HUDEP-2 (cell line): ENCODE measurements around the gene GADL1.

Source experiments
- DNase-seq, 76 experiments: peaks; one replicate each; lab custom pipeline; 2025; ENCODE audit not compliant: unreplicated experiment in 76 of 76; lab: John Stamatoyannopoulos, UW

The GADL1 gene

DNA sequence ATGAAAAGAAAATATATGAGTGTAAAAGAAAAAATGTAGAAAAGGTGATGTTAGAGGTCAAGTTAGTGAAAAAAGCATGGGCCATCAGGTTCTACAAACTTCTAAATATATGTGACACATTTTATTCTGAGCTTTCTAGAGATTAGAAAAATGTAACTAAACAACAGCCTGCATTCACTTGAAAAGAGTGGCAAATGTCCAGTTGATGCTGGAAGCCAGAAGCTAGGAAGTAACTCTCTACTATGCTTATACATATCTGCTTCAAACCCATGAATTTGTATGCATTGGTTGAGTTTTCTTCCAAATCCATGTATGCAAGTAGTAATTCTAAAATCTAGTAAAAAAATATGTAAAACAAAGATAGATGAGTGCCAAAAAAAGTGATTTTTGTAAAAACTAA lies 164.5 kb downstream of the GADL1 start:
- DNase-seq = no peak

DNA sequence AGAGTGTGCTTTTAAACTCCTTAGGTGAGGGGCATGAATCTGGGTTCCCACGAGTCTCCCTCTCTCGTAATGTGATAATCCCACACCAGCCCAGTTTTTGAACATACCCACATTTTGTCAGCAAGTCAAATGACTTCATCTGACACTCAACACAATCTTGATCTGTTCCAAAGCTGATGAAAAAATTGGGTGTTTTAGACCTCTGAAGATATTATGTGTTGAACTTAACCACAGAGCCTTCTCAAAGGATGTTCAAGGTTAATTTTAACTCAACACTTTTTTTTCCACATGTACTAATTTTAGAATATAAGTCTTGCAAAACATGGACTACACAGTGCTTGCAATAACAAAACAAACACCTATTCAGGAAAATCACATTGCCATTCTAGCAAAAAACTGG lies 164.9 kb downstream of the GADL1 start:
- no peak for DNase-seq

DNA sequence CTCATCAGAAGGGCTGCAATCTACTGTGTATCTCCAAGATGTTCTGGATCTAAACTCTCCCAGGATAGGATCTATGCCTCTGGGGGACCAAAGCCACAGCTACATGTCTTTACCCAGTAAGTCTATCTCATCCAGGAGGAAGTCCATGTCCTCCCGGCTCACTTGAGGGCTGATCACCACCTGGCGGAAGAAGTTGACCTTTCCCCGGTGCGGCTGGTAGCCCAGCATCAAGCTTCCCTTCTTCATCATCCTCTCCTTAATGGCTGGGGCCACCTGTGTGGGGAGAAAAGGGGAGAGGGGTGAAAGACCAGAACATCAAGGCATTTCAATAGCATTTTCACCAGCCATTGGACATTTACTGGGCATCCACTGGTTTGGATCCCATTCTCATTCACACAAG lies 166.3 kb downstream of the GADL1 start:
- DNase-seq = no peak

DNA sequence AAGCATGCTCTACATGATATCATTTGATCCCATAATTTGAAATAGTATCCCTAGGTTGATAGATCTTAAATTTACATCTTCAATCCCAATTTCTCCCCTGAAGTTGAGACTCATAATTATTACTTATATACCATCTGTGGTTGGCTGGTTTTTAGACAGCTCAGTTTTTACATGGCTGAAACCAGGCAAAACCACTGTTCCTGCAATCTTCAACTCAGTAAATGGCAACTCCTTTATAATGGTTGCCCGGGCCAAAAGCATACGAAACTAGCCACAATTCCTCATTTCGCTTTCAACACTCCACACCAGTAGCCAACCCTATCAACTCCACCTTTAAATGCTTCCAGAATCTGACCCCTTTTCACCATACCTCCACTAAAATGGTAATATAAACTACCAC lies 169.6 kb downstream of the GADL1 start:
- DNase-seq = no peak

DNA sequence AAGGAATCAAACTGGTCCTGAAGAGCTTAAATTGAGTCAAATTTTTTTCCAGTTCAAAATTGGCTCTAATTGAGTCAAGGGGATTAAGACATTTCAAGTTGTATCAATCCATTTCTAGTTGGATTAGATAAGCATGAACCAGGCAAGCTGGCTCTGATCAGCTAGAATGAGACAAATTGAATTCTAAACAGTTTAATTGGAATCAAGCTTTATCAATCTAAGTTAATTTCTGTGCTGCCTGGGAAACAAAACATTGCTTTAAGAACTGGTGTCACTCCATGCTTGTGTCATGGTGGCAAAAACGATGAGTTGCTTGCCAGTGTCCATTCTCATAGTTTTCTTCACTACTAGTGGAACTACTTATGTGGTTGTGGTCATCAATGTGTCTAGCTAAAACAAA lies 171.2 kb downstream of the GADL1 start:
- DNase-seq = no peak

DNA sequence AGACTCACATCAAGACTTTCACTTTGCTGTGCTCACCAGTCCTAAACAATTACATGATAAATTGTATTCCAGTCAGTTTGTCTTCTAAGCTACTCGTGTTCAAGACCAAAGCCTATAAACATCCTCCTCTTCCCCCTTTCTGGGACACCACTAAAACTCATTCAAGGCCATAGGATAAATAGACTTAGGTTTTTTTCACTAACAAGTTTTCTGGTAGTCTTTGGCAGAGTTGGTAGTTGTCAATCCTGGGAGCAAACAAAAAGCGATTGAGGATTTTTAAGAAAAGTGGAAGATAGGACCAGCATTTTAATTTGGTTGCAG lies 173.2 kb downstream of the GADL1 start:
- no peak for DNase-seq

DNA sequence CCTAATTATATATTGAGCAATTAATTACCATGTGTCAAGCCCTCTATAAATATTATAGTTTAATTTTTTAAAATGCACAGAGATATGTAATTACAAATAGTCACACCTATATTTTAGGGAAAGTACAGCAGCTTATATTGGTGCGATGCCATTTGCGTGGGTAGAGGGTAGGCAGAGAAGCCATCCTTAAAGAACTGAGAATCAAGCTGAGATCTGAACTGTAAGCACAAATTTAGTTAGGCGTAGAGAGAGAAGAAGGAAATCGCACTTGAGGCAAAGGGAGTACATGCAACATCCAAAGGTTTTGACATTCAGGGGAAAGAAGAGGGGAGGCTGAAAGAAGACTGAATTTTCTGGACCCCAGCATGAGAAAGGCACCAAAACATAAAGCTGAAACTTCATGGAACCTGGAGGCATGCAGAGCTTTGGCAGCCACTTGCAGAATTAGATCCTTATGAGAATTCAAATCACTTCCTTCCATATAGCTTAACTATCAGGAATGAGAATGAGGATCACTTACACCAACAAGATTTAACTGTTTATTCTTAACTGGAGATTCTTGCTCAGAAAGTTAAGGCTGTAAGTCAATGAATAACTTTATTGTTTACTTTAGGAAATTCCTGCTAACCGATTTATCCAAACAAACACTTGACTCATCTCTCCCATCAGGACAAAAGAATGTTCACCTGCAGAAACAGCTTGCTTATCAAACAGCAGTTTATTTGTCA lies 173.7 kb downstream of the GADL1 start:
- no peak for DNase-seq

DNA sequence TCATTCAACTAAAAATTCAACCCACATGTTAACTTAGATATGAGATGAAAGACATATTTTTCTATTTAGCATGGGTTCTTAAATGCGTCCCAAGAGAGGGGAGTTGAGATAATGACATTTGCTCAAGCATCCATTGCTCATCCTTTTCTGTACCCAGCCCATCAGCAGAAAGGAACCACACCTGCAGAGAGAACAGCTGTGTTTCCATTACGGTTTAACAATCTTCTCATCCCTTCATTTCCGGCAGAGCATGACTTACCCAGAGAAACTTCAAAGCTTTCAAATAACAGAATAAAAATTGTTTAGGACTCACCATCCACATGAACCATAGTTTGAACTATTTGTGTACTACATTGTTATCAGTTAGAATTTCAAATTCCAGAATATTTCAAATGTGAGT lies 174.9 kb downstream of the GADL1 start:
- DNase-seq = no peak

DNA sequence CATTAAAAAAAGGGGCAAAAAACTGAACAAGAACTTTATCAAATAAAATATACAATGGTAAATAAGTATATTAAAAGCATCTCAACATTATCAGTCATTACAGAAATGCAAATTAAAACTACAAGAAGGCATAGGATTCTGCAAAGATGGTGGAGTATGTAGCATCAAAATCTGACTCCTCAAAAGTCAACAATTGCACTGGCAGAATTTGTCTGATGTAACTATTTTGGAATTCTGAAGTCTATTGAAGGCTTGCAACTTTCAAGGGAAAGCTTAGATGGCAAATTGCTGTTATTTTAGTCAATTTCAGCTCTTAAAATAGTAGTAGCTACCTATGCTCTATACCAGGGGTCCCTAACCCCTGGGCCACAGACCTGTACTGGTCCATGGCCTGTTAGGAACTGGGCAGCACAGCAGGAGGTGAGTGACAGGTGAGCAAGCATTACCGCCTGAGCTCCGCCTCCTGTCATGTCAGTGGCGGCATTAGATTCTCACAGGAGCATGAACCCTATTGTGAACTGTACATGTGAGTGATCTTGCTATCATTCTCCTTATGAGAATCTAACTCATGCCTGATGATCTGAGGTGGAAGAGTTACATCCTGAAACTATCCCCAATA lies 180.5 kb downstream of the GADL1 start:
- DNase-seq = no peak

DNA sequence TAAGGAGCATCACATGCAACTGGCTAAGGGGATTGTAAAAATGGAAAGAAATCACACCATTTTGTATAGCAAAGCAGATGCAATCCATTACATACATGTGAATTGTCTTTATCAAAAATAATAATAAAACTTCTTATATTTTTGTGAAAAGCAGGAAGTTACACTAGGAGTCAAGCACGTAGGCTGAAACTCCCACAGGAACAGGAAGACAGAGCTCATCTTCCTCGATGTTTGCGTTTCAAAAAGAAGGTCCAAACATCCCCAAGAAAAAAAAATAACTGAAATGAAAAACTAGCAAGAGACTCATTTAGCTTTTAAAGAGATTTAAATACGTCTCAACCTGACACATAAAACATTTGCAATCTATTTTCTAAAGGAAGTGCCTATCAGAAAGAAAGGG lies 181.5 kb downstream of the GADL1 start:
- DNase-seq = no peak

DNA sequence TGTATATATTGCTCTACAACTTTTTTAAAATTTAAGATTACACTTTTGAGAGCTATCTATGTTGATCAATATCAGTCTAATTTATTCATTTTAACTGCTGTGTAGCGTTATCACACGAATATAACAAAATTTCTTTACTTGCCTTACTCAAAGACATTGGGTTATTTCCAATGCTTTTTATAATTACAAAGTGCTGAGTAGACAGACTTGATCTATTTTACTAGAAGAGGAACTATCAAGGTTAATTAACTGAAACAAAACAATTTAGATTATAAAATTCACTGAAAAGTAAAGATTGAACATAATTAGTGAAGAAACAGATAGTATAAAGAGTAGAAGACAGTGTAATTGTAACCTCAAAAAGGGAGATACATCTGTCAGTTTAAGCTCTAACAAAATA lies 182.6 kb downstream of the GADL1 start:
- no peak for DNase-seq

DNA sequence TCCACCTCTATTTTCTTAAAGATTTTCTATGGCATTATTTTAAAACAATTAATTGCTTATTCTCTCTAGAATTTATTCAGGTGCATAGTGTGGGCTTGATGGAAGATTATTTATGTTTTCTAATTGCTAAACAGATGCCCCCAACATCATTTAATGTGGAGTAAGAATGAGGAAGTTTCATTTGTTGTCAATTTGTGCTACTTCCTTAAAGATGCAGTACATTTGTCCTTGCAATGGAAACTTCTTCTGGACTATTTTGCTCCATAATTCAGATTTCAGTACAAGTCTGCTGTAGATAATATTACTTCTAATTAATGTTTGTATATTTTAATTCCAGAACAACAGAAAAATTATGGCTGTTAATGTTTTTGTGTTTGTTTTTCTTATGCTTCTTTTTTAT lies 183.3 kb downstream of the GADL1 start:
- DNase-seq = no peak

DNA sequence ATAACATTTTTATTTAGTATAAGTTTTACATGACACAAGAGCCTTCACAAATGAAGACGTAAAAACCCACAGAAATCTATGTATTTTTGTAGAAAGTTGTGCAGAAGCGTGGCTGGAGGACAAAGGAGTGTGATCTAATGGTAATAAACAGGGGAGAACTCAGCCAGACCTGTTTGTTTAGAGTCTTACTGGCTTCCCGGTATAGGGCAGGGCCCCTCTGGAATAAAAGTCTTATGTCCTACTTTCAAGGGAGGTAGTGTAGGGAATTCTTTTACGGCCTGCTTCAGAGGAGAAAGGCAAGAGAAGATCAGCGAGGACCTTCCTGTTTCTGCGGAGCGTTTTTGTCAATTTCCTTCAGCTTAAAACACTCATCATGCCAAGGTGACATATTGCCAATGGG lies 184.4 kb downstream of the GADL1 start:
- no peak for DNase-seq

DNA sequence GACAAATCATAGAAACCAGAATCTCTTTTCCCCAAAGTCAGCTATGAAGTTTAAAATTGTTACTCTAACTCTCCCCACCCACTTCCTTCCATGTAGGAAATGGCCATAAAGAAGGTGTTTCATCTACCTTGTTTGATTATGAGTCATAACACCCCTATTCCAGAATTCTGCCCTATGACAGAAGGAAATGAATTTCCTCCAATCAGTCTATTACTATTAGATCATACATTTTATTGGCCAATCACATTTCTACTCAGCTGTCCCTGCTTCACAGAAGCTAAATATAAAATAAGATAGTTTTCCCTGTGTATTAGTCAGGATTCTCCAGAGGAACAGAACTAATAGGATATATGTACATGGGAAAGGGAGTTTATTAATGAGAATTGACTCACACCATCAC lies 186.0 kb downstream of the GADL1 start:
- DNase-seq = no peak

DNA sequence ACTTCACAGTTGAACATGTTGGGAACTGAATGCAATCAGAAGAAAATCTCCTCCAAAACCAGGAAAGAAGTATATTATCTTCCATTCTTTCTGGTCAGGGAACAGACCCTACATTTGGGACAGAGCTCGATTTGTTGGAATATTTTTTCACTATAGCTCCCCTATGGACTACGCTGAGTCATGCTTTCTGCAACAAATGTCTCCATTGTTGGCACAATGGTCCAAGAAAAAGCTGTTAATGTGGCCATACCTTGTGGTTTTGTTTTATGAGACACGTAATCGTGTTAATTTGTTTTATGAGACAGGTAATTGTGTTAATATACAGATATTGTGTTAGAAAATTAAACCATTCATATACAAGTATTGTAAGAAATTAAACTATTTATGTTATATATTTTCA lies 186.6 kb downstream of the GADL1 start:
- no peak for DNase-seq

DNA sequence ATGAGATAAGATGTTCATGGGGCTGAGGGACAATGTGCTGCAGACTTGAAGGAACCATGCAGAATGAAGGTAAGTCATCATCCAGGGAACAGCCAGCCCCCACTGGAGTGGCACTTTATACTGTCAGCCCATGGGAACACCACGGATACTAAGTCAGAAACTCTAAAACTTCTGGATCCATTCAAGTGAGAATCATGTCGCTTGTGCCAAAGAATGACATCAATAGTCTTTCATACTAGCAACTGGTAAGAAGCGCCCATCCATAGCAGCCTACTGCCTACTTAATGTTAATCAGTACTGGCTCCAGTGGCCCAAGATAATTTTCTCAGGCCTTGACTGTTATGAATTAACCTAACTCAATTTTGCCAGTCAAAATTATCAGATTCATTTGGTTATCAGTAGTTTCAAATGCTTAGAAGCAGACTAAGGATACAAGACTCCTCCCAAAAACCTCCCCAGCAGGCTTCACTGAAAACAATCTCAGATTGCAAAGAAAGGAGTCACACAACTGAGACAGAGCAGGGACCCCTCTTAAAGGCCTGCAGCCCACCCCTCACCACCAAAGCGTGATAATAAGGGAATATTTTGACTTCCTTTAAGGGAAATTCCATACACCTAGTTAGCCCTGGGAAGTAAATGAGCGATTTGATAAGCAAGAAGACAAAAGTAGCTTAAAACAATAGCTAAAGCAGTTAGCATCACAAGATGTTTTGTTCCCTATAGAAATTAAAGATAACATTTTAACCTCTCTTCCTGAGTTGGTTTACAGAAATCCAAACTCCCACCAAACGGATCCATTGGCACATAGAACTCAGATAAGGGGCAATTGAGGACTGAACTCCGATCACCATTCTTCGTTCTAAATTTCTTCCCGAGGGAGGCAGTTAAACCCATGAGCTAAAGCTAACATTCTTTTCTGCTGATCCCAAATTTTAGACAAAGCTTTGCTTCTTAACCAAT lies 189.2 kb downstream of the GADL1 start:
- DNase-seq = no peak

DNA sequence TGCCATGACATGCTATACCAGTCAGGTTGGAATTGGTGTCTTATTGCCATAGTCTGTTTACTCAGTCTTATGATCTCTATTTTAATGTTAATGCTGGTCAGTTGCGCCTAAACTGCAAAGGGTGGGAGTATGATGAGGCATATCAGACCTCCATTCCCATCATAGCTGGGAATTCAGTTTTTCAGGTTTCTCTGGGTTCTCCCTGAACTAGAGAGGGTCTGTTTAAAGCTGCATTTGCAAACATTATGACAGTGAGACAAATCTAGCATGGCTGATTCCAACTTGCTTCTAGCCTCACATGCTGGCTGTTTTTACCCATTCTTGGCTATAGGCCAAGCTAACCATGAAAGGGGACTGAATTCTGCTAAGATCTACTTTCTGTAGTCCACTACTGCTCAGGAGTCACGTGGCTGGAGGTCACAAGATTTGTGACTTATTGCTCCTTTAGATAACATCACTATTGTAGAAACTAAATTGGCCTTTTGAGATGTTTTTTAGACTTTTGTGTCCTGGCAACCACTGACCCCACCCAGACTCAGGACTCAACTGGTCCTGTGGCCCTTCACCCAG lies 191.5 kb downstream of the GADL1 start:
- no peak for DNase-seq

DNA sequence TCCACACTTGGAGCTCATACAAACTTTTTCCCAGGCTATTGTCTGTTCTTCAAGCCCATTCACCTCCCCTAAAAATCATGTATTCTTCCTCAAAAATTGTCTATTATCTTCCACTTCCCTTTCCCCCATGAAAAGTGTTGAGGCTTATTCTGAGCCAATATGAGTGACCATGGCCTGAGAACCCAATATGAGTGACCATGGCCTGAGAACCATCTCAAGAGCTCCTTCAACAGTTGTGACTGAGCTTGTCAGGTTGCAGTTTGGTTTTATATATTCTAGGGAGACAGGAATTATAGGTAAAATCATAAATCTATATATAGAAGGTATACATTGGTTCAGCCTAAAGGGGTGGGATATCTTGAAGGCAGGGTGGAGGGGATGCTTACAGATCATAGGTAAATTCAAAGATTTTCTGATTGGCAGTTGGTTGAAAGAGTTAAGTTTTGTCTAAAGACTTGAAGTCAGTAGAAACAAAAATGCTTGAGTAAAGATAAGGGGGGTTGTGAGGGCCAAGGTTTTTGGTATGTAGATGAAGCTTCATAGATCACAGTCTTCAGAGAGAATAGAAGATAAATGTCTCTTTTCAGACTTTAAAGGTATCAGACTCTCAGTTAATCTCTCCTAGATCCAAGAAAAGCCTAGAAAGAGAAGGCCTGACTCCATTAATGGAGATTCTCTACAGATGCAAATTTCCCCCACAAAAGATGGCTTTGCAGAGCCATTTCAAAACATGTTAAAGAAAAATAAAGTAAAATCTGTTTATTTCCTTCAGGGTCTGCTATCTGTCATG lies 192.2 kb downstream of the GADL1 start:
- DNase-seq = no peak

DNA sequence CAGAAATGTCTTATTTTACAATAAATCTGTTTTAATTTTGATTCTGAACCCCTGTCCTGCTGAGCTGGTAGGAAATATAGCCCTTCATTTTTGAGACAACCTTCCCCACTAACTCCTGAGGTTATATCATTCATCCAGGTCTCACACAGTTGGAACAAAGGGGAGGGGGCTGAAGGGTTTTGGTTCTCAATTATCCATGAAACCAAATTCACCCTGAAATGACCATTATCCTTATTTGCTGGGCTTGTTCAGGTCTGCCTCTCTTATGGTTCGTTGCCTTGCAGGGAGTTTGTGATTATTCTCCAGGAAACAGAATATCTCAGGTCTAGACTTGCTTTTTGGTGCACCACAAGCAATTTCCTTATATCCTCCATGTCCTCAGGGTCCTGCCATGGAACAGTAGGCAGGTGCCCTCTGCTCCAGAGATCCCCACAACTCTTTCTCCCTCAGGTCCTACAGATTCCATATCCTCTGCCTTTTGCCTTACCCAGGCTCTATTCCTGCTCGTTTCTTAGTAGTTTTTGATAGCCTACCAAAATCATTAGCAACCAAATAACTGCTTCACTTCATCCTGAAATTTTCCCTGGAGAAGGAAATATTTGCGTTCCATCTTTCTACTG lies 193.6 kb downstream of the GADL1 start:
- no peak for DNase-seq

DNA sequence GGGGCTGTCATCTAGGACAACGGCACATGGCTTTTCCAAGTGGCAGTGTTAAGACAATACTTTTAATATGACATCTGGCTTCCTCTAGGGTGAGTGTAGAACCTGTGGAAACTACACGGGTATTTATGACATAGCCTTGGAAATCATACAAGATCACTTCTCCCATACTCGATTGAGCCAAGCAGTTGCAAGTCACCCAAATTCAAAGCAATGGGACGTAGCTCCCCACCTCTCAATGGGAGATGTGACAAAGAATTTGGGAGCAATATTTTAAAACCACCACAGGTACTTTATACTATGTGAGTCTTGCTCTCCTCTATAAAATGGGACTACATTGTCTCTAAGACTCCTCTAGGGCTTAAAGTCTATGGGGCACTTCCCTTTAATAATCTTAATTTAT lies 194.5 kb downstream of the GADL1 start:
- no peak for DNase-seq
